SK-N-SH (cell line): ENCODE measurements around the gene A2M. TPM values are rescaled to one million over a fixed set of nuclear protein-coding genes. Genes with fewer than 3 reads are reported as not detected.

ENCODE experiments used
- CTCF ChIA-PET: fragments of 300-600, 350-600 bp; formaldehyde crosslinking; extraction: SDS; loops from one replicate; lab custom pipeline; 2021; lab: Yijun Ruan, JAX
- POLR2A ChIA-PET: fragments of 350-600 bp; sonication (Branson Sonifier 250); formaldehyde crosslinking; extraction: SDS; loops from one replicate; lab custom pipeline; 2020; ENCODE audit warnings: antibody characterized with exemption, inconsistent platforms; lab: Yijun Ruan, JAX
- DNase-seq: peaks from one replicate; pipeline ENCODE4 v3.0.0; 2012
- H2AFZ ChIP-seq: fragments of 200-600 bp; sonication (generic); 2 replicates; pipeline ENCODE4 v1.8.1; 2016; ENCODE audit warnings: antibody characterized with exemption, mild to moderate bottlenecking, low read depth
- H3F3A ChIP-seq: fragments of 200-600 bp; sonication (generic); replicated peaks from 2 replicates; pipeline ENCODE3; 2016; ENCODE audit warnings: antibody characterized with exemption, mild to moderate bottlenecking; ENCODE audit not compliant: insufficient read depth
- H3K27ac ChIP-seq, 2 experiments: fragments of 200-500 bp in 1 of 2; fragments of 200-600 bp in 1 of 2; sonication (Bioruptor generic) in 1 of 2; sonication (generic), shearing (Covaris generic) in 1 of 2; 2 replicates each; pipeline versions ENCODE4 v1.5.1 to v1.6.1; 2014 to 2016; ENCODE audit warnings: low read depth in 2 of 2, inconsistent platforms in 1 of 2, low read length in 1 of 2, mild to moderate bottlenecking in 1 of 2, mixed read lengths in 1 of 2
- H3K27me3 ChIP-seq: fragments of 200-600 bp; sonication (generic), shearing (Covaris generic); 2 replicates; pipeline ENCODE4 v1.6.1; 2016; ENCODE audit warnings: mixed run types; ENCODE audit not compliant: insufficient read depth
- H3K36me3 ChIP-seq, 2 experiments: fragments of 200-500 bp in 1 of 2; fragments of 200-600 bp in 1 of 2; sonication (Bioruptor generic) in 1 of 2; sonication (generic) in 1 of 2; replicated peaks in 1 of 2; 2 replicates each; pipeline versions ENCODE3 to v1.5.1; 2014 to 2016; ENCODE audit warnings: low read length in 1 of 2, mild to moderate bottlenecking in 1 of 2; ENCODE audit not compliant: insufficient read depth in 2 of 2, control insufficient read depth in 1 of 2
- H3K4me1 ChIP-seq, 2 experiments: fragments of 200-500 bp in 1 of 2; fragments of 200-600 bp in 1 of 2; sonication (Bioruptor generic) in 1 of 2; sonication (generic), shearing (Covaris generic) in 1 of 2; 2 replicates each; pipeline versions ENCODE4 v1.5.1 to v1.6.1; 2014 to 2016; ENCODE audit warnings: low read depth in 1 of 2, low read length in 1 of 2, mixed run types in 1 of 2; ENCODE audit not compliant: insufficient read depth in 2 of 2, control insufficient read depth in 1 of 2
- H3K4me2 ChIP-seq: fragments of 200-600 bp; sonication (generic), shearing (Covaris generic); 2 replicates; pipeline ENCODE4 v1.6.1; 2017; ENCODE audit warnings: mixed run types
- H3K4me3 ChIP-seq, 2 experiments: fragments of 200-500 bp in 1 of 2; fragments of 200-600 bp in 1 of 2; sonication (Bioruptor generic) in 1 of 2; sonication (generic), shearing (Covaris generic) in 1 of 2; 2 replicates each; pipeline versions ENCODE4 v1.5.1 to v1.8.1; 2014 to 2016; ENCODE audit warnings: low read depth in 2 of 2, inconsistent platforms in 1 of 2, low read length in 1 of 2, mild to moderate bottlenecking in 1 of 2, mixed read lengths in 1 of 2, moderate library complexity in 1 of 2
- H3K79me2 ChIP-seq: fragments of 200-600 bp; sonication (generic); 2 replicates; pipeline ENCODE4 v1.8.1; 2017; ENCODE audit warnings: mild to moderate bottlenecking; ENCODE audit not compliant: insufficient read depth
- H3K9ac ChIP-seq: fragments of 200-600 bp; sonication (generic); 2 replicates; pipeline ENCODE4 v1.6.1; 2017; ENCODE audit warnings: mixed run types
- H3K9me2 ChIP-seq: fragments of 200-600 bp; sonication (generic); 2 replicates; pipeline ENCODE4 v1.6.1; 2017; ENCODE audit warnings: mixed run types
- H3K9me3 ChIP-seq: fragments of 200-600 bp; sonication (generic); 2 replicates; pipeline ENCODE4 v1.6.1; 2017; ENCODE audit warnings: mixed run types, mild to moderate bottlenecking, moderate library complexity
- H4K20me1 ChIP-seq: fragments of 200-600 bp; sonication (generic); 2 replicates; pipeline ENCODE4 v1.6.1; 2017; ENCODE audit warnings: mild to moderate bottlenecking, mixed run types; ENCODE audit not compliant: insufficient read depth
- CHD2 ChIP-seq: fragments of 150-350 bp; IDR thresholded peaks from 2 replicates; pipeline ENCODE4 v1.6.1; 2018; ENCODE audit warnings: low read length; ENCODE audit not compliant: partially characterized antibody
- EZH2phosphoT487 ChIP-seq: fragments of 200-600 bp; sonication (generic); IDR thresholded peaks from 2 replicates; pipeline ENCODE4 v1.6.1; 2017; ENCODE audit warnings: low read depth, mixed run types, mild to moderate bottlenecking, antibody characterized with exemption, moderate library complexity, borderline replicate concordance
- FOXM1 ChIP-seq: IDR thresholded peaks from 2 replicates; pipeline ENCODE4 v1.4.0; 2012; ENCODE audit warnings: low read depth, mild to moderate bottlenecking
- MEF2A ChIP-seq: IDR thresholded peaks from 2 replicates; pipeline ENCODE4 v1.4.0; 2012; ENCODE audit warnings: low read depth, borderline replicate concordance
- MXI1 ChIP-seq: IDR thresholded peaks from 2 replicates; pipeline ENCODE4 v1.6.1; 2012; ENCODE audit warnings: mild to moderate bottlenecking, low read depth, low read length, improper control_type of control experiment
- NFIC ChIP-seq: IDR thresholded peaks from 2 replicates; pipeline ENCODE4 v1.4.0; 2012; ENCODE audit warnings: borderline replicate concordance
- NRF1 ChIP-seq: IDR thresholded peaks from 2 replicates; pipeline ENCODE4 v1.6.1; 2012; ENCODE audit warnings: low read depth, mild to moderate bottlenecking, low read length
- POLR2AphosphoS5 ChIP-seq: IDR thresholded peaks from 2 replicates; pipeline ENCODE4 v1.6.1; 2012; ENCODE audit warnings: low read depth, low read length
- RAD21 ChIP-seq: IDR thresholded peaks from 2 replicates; pipeline ENCODE4 v1.6.1; 2012; ENCODE audit warnings: mild to moderate bottlenecking, low read length
- RCOR1 ChIP-seq: fragments of 150-350 bp; IDR thresholded peaks from 2 replicates; pipeline ENCODE4 v1.6.1; 2017; ENCODE audit warnings: antibody characterized with exemption, low read length
- RXRA ChIP-seq: IDR thresholded peaks from 2 replicates; pipeline ENCODE4 v1.4.0; 2012; ENCODE audit warnings: low read depth, mild to moderate bottlenecking, borderline replicate concordance
- TAF1 ChIP-seq: IDR thresholded peaks from 2 replicates; pipeline ENCODE4 v1.6.1; 2012; ENCODE audit warnings: low read depth, mild to moderate bottlenecking, low read length, moderate library complexity, borderline replicate concordance
- TCF12 ChIP-seq: IDR thresholded peaks from 2 replicates; pipeline ENCODE4 v1.4.0; 2012
- TEAD4 ChIP-seq: IDR thresholded peaks from 2 replicates; pipeline ENCODE4 v1.4.0; 2012; ENCODE audit warnings: mild to moderate bottlenecking, borderline replicate concordance; ENCODE audit not compliant: insufficient read depth
- YY1 ChIP-seq: IDR thresholded peaks from 2 replicates; pipeline ENCODE4 v1.4.0; 2012; ENCODE audit warnings: low read depth, mild to moderate bottlenecking
- WGBS: methylation state at CpG from one replicate; pipeline ENCODE4 v1.1.6; 2017; ENCODE audit warnings: low lambda C conversion rate; 5-methylcytosine and 5-hydroxymethylcytosine counted together
- polyA plus RNA-seq, 3 experiments: library from polyadenylated mRNA; depleted of rRNA; stranded (reverse); fragments of >200 nt; gene quantifications; 2 replicates each; pipeline ENCODE4 v1.2.3, GENCODE V29; 2012
- TF ChIP-seq, protein P1 (sequence below): IDR thresholded peaks from 2 replicates; pipeline ENCODE4; 2012
- TF ChIP-seq, protein P2 (sequence below): IDR thresholded peaks from 2 replicates; pipeline ENCODE4 v1.6.1; 2012; ENCODE audit warnings: mild to moderate bottlenecking, low read depth, low read length, moderate library complexity
- TF ChIP-seq, protein P3 (sequence below): IDR thresholded peaks from 2 replicates; pipeline ENCODE4 v1.4.0; 2012; ENCODE audit warnings: low read depth, borderline replicate concordance
- TF ChIP-seq, protein P4 (sequence below): IDR thresholded peaks from 2 replicates; pipeline ENCODE4 v1.4.0; 2012; ENCODE audit warnings: low read depth

A2M gene
- polyA plus RNA-seq, 1 of the 3 experiments (the other 2 are of a cell fraction): not detected

DNA sequence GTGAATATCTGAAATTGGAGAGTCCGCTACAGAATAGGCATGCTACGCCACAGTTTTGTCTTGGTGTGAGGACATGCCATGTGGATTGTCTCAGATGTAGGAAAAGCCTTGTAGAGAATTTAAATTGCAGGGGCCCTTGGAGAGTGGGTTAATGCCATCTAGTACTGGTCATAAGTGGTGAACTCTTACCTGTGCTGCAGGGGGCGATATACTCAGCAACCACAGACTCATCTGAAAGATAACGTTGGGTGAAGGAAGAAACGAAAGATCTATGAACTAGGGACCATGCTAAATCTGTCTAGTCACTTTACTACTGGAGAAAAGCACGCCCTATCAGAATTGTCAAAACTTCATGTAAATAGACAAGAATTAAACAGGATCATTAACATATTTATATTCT lies 33.7 kb upstream of the A2M start:
- ChIA-PET CTCF (no interaction called here), POLR2A (no interaction called here)
- Histone ChIP-seq H2AFZ (no peak overlapping the region), H3K79me2 (no peaks in the 10 kb centered on the region), H3K36me3 (no peaks in the 10 kb centered on the region), H3K4me3 (no peak overlapping the region), H3K4me1 (no peaks in the 10 kb centered on the region), H3K27ac (no peak overlapping the region), H3F3A (no peaks in the 10 kb centered on the region), H3K9me2 (no peaks in the 10 kb centered on the region), H3K27me3 (no peaks in the 10 kb centered on the region), H3K9ac (no peak overlapping the region), H3K4me2 (no peak overlapping the region), H4K20me1 (no peaks in the 10 kb centered on the region), H3K9me3 (no peaks in the 10 kb centered on the region)
- no peak for DNase-seq
- TF ChIP-seq TCF12 (no peak), MEF2A (no peak), RCOR1 (no peak), NFIC (no peak), TEAD4 (no peak), MXI1 (no peak), RAD21 (no peak), YY1 (no peak), EZH2phosphoT487 (no peak), TAF1 (no peak), CHD2 (no peak), NRF1 (no peak), FOXM1 (no peak), RXRA (no peak), POLR2AphosphoS5 (no peak)
- TF ChIP-seq, protein P1, sequence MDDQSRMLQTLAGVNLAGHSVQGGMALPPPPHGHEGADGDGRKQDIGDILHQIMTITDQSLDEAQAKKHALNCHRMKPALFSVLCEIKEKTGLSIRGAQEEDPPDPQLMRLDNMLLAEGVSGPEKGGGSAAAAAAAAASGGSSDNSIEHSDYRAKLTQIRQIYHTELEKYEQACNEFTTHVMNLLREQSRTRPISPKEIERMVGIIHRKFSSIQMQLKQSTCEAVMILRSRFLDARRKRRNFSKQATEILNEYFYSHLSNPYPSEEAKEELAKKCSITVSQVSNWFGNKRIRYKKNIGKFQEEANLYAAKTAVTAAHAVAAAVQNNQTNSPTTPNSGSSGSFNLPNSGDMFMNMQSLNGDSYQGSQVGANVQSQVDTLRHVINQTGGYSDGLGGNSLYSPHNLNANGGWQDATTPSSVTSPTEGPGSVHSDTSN: no peak
- TF ChIP-seq, protein P2, sequence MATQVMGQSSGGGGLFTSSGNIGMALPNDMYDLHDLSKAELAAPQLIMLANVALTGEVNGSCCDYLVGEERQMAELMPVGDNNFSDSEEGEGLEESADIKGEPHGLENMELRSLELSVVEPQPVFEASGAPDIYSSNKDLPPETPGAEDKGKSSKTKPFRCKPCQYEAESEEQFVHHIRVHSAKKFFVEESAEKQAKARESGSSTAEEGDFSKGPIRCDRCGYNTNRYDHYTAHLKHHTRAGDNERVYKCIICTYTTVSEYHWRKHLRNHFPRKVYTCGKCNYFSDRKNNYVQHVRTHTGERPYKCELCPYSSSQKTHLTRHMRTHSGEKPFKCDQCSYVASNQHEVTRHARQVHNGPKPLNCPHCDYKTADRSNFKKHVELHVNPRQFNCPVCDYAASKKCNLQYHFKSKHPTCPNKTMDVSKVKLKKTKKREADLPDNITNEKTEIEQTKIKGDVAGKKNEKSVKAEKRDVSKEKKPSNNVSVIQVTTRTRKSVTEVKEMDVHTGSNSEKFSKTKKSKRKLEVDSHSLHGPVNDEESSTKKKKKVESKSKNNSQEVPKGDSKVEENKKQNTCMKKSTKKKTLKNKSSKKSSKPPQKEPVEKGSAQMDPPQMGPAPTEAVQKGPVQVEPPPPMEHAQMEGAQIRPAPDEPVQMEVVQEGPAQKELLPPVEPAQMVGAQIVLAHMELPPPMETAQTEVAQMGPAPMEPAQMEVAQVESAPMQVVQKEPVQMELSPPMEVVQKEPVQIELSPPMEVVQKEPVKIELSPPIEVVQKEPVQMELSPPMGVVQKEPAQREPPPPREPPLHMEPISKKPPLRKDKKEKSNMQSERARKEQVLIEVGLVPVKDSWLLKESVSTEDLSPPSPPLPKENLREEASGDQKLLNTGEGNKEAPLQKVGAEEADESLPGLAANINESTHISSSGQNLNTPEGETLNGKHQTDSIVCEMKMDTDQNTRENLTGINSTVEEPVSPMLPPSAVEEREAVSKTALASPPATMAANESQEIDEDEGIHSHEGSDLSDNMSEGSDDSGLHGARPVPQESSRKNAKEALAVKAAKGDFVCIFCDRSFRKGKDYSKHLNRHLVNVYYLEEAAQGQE: no peak
- TF ChIP-seq, protein P3, sequence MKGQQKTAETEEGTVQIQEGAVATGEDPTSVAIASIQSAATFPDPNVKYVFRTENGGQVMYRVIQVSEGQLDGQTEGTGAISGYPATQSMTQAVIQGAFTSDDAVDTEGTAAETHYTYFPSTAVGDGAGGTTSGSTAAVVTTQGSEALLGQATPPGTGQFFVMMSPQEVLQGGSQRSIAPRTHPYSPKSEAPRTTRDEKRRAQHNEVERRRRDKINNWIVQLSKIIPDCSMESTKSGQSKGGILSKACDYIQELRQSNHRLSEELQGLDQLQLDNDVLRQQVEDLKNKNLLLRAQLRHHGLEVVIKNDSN: no peak
- TF ChIP-seq, protein P4, sequence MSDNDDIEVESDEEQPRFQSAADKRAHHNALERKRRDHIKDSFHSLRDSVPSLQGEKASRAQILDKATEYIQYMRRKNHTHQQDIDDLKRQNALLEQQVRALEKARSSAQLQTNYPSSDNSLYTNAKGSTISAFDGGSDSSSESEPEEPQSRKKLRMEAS: no peak
- WGBS: 46% methylated on average over 6 of the region's 6 CpGs
